Epidermal melanocyte (primary cell): ENCODE results near the gene CYYR1.

Experiments used
- DNase-seq: peaks from one replicate; pipeline ENCODE4 v3.0.0; 2011; ENCODE audit warnings: low spot score; ENCODE audit not compliant: insufficient read length

Gene CYYR1

GRCh38 chr21:26553898-26554297 is 19.2 kb downstream of the CYYR1 start:
- no peak for DNase-seq

GRCh38 chr21:26550326-26550725 is 22.8 kb downstream of the CYYR1 start:
- no peak for DNase-seq

- DNase-seq = no peak
Measured at GRCh38 chr21:26546446-26547097, 26.5 kb downstream of the CYYR1 start.

- DNase-seq = no peak
Measured at GRCh38 chr21:26544201-26544775, 28.8 kb downstream of the CYYR1 start.

- no peak for DNase-seq
Measured at GRCh38 chr21:26540651-26541050, 32.4 kb downstream of the CYYR1 start.

- no peak for DNase-seq
Measured at GRCh38 chr21:26539566-26539965, 33.5 kb downstream of the CYYR1 start.

GRCh38 chr21:26534517-26534916 is 38.6 kb downstream of the CYYR1 start:
- DNase-seq = no peak

GRCh38 chr21:26532208-26532607 is 40.9 kb downstream of the CYYR1 start:
- no peak for DNase-seq

GRCh38 chr21:26529526-26529925 is 43.6 kb downstream of the CYYR1 start:
- DNase-seq = no peak

- DNase-seq = no peak
Measured at GRCh38 chr21:26528882-26529281, 44.2 kb downstream of the CYYR1 start.

GRCh38 chr21:26522704-26523103 is 50.4 kb downstream of the CYYR1 start:
- DNase-seq = no peak

- DNase-seq = no peak
Measured at GRCh38 chr21:26519142-26519541, 53.9 kb downstream of the CYYR1 start.

GRCh38 chr21:26515257-26515656 is 57.8 kb downstream of the CYYR1 start:
- no peak for DNase-seq

- no peak for DNase-seq
Measured at GRCh38 chr21:26513212-26513611, 59.9 kb downstream of the CYYR1 start.

GRCh38 chr21:26512664-26513063 is 60.4 kb downstream of the CYYR1 start:
- no peak for DNase-seq

GRCh38 chr21:26508903-26509302 is 64.2 kb downstream of the CYYR1 start:
- no peak for DNase-seq

- DNase-seq = no peak
Measured at GRCh38 chr21:26506956-26507355, 66.1 kb downstream of the CYYR1 start.

- DNase-seq = no peak
Measured at GRCh38 chr21:26505211-26505610, 67.9 kb downstream of the CYYR1 start.

GRCh38 chr21:26503414-26503813 is 69.7 kb downstream of the CYYR1 start:
- no peak for DNase-seq

- no peak for DNase-seq
Measured at GRCh38 chr21:26501495-26502021, 71.5 kb downstream of the CYYR1 start.

GRCh38 chr21:26499495-26499894 is 73.6 kb downstream of the CYYR1 start:
- no peak for DNase-seq

- DNase-seq = no peak
Measured at GRCh38 chr21:26495283-26495849, 77.7 kb downstream of the CYYR1 start.

- DNase-seq = no peak
Measured at GRCh38 chr21:26491663-26492062, 81.4 kb downstream of the CYYR1 start.
